ENCODE results near the gene WDR77. TPM values are rescaled to one million over a fixed set of nuclear protein-coding genes. Genes with fewer than 3 reads are reported as not detected.

Gene WDR77
- total RNA-seq, 1 experiment from 2014 or later, result 64.5 TPM

DNA sequence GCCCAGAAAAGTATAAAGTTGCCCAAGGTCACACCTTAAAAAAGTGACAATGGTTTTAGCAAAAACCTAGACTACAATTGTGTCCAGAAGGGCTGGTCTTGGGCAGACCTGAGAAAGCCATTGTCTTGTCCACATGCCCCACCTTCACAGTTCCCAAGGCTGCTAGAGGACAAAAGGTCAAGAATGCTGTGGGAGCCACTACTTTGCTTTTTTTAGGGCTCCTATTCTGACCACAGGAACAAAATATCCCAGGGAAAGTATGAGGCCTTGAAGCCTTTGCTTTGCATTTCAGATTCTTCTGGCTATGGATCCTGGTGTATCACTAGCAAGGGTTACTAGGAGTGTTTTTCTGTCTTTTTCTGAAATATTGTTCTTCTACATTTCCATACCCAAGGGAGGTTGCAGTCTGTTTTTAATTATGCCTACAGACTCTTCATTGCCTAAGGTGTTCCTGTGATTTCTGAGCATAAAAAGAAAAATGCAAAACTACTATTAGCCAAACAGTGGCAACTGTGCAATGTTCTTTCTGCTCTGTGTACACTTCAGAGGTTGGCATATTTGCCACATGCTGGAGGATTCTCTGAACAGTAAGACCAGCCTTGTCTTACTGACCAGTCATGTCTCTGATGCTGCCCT lies 35.5 kb upstream of the WDR77 start (continued):
- TF ChIP-seq, protein P1, sequence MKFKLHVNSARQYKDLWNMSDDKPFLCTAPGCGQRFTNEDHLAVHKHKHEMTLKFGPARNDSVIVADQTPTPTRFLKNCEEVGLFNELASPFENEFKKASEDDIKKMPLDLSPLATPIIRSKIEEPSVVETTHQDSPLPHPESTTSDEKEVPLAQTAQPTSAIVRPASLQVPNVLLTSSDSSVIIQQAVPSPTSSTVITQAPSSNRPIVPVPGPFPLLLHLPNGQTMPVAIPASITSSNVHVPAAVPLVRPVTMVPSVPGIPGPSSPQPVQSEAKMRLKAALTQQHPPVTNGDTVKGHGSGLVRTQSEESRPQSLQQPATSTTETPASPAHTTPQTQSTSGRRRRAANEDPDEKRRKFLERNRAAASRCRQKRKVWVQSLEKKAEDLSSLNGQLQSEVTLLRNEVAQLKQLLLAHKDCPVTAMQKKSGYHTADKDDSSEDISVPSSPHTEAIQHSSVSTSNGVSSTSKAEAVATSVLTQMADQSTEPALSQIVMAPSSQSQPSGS (CRISPR knock-in tag; IDR thresholded peaks at IDR 0.05; ENCODE audit: borderline replicate concordance, low read depth), result no peak
- TF ChIP-seq SMAD4 (CRISPR knock-in tag; IDR thresholded peaks at IDR 0.05), result no peak
- TF ChIP-seq ZNF423 (CRISPR knock-in tag; IDR thresholded peaks at IDR 0.05), result no peak
- TF ChIP-seq NFYB (CRISPR knock-in tag; conservative IDR thresholded peaks at IDR 0.05; ENCODE audit: low read depth), result no peak

DNA sequence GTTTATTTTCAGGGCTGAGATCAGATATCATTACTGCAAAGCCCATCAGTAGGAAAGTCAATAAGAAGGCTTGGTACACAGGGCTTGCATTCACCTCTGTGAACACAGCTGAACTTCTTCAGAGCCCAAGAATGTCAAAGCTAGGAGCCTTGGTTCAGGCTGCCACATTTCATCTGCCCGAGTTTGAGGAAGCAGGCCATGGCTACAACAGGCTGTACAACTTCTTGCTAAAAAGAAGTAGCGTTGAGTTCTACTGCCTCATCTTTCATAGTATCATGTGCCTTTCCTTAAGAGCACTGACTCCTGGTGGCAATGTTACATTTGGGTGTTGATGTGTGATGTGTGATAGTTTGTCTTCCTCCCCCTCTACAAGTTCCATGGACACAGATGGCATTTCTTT lies 34.8 kb upstream of the WDR77 start:
- Mint-ChIP-seq H3K27me3 (ENCODE audit: low read depth) (no peaks in the 10 kb centered on the region), H3K4me1 (no peaks in the 10 kb centered on the region), H3K9me3 (no peaks in the 10 kb centered on the region), H3K4me3 (no peak overlapping the region), H3K27ac (no peak overlapping the region), H3K36me3 (no peaks in the 10 kb centered on the region)
- TF ChIP-seq, protein P2, sequence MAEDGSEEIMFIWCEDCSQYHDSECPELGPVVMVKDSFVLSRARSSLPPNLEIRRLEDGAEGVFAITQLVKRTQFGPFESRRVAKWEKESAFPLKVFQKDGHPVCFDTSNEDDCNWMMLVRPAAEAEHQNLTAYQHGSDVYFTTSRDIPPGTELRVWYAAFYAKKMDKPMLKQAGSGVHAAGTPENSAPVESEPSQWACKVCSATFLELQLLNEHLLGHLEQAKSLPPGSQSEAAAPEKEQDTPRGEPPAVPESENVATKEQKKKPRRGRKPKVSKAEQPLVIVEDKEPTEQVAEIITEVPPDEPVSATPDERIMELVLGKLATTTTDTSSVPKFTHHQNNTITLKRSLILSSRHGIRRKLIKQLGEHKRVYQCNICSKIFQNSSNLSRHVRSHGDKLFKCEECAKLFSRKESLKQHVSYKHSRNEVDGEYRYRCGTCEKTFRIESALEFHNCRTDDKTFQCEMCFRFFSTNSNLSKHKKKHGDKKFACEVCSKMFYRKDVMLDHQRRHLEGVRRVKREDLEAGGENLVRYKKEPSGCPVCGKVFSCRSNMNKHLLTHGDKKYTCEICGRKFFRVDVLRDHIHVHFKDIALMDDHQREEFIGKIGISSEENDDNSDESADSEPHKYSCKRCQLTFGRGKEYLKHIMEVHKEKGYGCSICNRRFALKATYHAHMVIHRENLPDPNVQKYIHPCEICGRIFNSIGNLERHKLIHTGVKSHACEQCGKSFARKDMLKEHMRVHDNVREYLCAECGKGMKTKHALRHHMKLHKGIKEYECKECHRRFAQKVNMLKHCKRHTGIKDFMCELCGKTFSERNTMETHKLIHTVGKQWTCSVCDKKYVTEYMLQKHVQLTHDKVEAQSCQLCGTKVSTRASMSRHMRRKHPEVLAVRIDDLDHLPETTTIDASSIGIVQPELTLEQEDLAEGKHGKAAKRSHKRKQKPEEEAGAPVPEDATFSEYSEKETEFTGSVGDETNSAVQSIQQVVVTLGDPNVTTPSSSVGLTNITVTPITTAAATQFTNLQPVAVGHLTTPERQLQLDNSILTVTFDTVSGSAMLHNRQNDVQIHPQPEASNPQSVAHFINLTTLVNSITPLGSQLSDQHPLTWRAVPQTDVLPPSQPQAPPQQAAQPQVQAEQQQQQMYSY (CRISPR knock-in tag; IDR thresholded peaks at IDR 0.05), result no peak
- TF ChIP-seq GABPB1 (CRISPR knock-in tag; IDR thresholded peaks at IDR 0.05) (no peak), NFE2L1 (CRISPR knock-in tag; IDR thresholded peaks at IDR 0.05) (no peak), TEAD4 (CRISPR knock-in tag; IDR thresholded peaks at IDR 0.05) (no peak), ELF4 (CRISPR knock-in tag; IDR thresholded peaks at IDR 0.05; ENCODE audit: low read depth) (no peak), TCF7 (CRISPR knock-in tag; IDR thresholded peaks at IDR 0.05; ENCODE audit: low read depth) (no peak), FOXK1 (CRISPR knock-in tag; IDR thresholded peaks at IDR 0.05) (no peak)
- TF ChIP-seq, protein P1 (CRISPR knock-in tag; IDR thresholded peaks at IDR 0.05; ENCODE audit: borderline replicate concordance, low read depth), result no peak
- ChIA-PET CTCF (no interaction called here), POLR2A (no interaction called here)
- ATAC-seq, result no peak
- DNase-seq (ENCODE audit: low spot score), result no peak

DNA sequence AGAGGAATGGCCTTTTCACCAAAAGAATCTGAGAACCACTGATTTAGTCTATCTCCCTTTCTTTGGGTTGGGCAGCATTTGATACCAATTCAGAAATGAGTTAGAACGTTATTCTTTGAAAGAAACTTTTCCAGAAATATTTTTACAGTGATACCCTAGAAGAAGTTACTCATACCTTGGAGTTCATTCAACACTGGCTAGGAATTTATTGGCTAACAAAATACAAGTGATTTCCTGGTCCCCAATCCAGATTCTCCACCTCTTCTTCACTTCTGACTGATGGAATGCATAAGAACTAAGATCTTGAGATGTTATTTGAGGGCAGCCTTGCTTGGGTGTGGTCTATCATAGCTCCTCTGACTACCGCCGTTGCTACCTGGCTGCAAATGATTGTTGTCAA lies 34.1 kb upstream of the WDR77 start:
- Mint-ChIP-seq H3K27ac (no peak overlapping the region), H3K9me3 (no peaks in the 10 kb centered on the region), H3K4me3 (no peak overlapping the region), H3K36me3 (no peaks in the 10 kb centered on the region), H3K4me1 (no peaks in the 10 kb centered on the region), H3K27me3 (ENCODE audit: low read depth) (no peaks in the 10 kb centered on the region)
- ChIA-PET CTCF (interaction anchor here (3.2 kb wide), 1 partner anchor 25 kb away, joined by 71 read pairs; no protein-coding TSS in a partner anchor), POLR2A (no interaction called here)
- ATAC-seq, result no peak
- no peak for DNase-seq (ENCODE audit: low spot score)
- no peak for TF ChIP-seq TEAD1 (CRISPR knock-in tag; IDR thresholded peaks at IDR 0.05)
- TF ChIP-seq MXD4 (CRISPR knock-in tag; IDR thresholded peaks at IDR 0.05; ENCODE audit: borderline replicate concordance), result no peak
- TF ChIP-seq, protein P3, sequence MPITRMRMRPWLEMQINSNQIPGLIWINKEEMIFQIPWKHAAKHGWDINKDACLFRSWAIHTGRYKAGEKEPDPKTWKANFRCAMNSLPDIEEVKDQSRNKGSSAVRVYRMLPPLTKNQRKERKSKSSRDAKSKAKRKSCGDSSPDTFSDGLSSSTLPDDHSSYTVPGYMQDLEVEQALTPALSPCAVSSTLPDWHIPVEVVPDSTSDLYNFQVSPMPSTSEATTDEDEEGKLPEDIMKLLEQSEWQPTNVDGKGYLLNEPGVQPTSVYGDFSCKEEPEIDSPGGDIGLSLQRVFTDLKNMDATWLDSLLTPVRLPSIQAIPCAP (CRISPR knock-in tag; IDR thresholded peaks at IDR 0.05), result no peak
- no peak for TF ChIP-seq SOX15 (CRISPR knock-in tag; IDR thresholded peaks at IDR 0.05)
- TF ChIP-seq RORB (CRISPR knock-in tag; IDR thresholded peaks at IDR 0.05), result no peak
- no peak for TF ChIP-seq EMX1 (CRISPR knock-in tag; IDR thresholded peaks at IDR 0.05)
- TF ChIP-seq, protein P4, sequence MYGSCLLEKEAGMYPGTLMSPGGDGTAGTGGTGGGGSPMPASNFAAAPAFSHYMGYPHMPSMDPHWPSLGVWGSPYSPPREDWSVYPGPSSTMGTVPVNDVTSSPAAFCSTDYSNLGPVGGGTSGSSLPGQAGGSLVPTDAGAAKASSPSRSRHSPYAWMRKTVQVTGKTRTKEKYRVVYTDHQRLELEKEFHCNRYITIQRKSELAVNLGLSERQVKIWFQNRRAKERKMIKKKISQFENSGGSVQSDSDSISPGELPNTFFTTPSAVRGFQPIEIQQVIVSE (CRISPR knock-in tag; IDR thresholded peaks at IDR 0.05; ENCODE audit: borderline replicate concordance), result no peak
- TF ChIP-seq, protein P5, sequence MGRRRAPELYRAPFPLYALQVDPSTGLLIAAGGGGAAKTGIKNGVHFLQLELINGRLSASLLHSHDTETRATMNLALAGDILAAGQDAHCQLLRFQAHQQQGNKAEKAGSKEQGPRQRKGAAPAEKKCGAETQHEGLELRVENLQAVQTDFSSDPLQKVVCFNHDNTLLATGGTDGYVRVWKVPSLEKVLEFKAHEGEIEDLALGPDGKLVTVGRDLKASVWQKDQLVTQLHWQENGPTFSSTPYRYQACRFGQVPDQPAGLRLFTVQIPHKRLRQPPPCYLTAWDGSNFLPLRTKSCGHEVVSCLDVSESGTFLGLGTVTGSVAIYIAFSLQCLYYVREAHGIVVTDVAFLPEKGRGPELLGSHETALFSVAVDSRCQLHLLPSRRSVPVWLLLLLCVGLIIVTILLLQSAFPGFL (CRISPR knock-in tag; IDR thresholded peaks at IDR 0.05; ENCODE audit: borderline replicate concordance), result no peak
- no peak for TF ChIP-seq NR2C2 (CRISPR knock-in tag; IDR thresholded peaks at IDR 0.05)
- TF ChIP-seq, protein P6, sequence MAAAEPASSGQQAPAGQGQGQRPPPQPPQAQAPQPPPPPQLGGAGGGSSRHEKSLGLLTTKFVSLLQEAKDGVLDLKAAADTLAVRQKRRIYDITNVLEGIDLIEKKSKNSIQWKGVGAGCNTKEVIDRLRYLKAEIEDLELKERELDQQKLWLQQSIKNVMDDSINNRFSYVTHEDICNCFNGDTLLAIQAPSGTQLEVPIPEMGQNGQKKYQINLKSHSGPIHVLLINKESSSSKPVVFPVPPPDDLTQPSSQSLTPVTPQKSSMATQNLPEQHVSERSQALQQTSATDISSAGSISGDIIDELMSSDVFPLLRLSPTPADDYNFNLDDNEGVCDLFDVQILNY (CRISPR knock-in tag; IDR thresholded peaks at IDR 0.05), result no peak

All from WTC11 (cell line).